ENCODE data around the gene KIAA1549. TPM values are rescaled to one million over a fixed set of nuclear protein-coding genes. Genes with fewer than 3 reads are reported as not detected.

The KIAA1549 gene
- total and polyA plus RNA-seq, 9 of the 15 experiments (the other 6 are each of a cell fraction or from before 2014, with no cell fraction given) = 0.01 to 0.29 (median 0.07) TPM

DNA sequence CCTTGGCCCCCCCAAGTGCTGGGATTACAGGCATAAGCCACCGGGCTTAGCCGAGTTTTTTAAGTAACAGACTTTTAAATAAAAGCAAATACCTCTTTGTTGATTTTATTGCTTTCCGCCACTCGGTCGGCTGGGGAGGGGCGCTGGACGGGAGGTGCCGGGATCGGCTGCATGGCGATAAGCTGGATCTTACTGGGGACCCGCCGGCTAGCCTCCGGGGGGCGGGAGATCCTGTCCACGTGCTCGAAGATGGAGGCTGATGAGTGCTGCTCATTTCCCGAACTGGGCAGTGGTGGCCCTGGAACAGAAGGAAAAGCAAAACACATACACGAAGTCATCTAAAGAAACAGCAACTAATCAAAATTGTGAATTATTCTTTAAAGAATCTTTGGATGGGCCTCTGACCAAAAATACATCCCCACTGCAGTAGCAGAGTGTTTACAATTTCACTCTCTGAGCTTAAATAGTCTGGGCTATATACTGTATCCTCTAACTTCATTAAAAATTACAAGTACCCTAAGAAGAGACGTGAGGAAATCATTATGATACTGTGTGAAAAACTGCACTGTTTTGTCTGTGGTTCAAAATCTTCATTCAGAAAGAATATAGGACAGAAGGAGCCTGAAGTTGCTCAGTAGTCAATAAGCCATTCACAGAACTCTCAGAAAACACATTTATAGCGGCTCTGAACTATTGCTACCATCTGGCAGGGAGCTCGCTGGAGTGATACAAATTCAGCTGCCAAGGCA lies 110.0 kb downstream of the KIAA1549 start (continued):
- TF ChIP-seq RAD51 (IDR thresholded peaks at IDR 0.05; ENCODE audit: borderline replicate concordance, low read depth) (peak; percentile 9; the same call in 1 of the 2 replicates), KAT2B (IDR thresholded peaks at IDR 0.05; ENCODE audit: low read depth, low read length) (no peak), PCBP2 (IDR thresholded peaks at IDR 0.05; ENCODE audit: low read depth, low read length, poor library complexity, severe bottlenecking) (no peak), L3MBTL2 (IDR thresholded peaks at IDR 0.05) (peak; percentile 85), XRCC4 (IDR thresholded peaks at IDR 0.05; ENCODE audit: extremely low read depth, insufficient read depth, insufficient read length) (no peak), ATF6 (CRISPR knock-in tag; IDR thresholded peaks at IDR 0.05) (0 out of 2 replicates have a peak, but pooled peaks have one; percentile 42)
- TF ChIP-seq, protein P1, sequence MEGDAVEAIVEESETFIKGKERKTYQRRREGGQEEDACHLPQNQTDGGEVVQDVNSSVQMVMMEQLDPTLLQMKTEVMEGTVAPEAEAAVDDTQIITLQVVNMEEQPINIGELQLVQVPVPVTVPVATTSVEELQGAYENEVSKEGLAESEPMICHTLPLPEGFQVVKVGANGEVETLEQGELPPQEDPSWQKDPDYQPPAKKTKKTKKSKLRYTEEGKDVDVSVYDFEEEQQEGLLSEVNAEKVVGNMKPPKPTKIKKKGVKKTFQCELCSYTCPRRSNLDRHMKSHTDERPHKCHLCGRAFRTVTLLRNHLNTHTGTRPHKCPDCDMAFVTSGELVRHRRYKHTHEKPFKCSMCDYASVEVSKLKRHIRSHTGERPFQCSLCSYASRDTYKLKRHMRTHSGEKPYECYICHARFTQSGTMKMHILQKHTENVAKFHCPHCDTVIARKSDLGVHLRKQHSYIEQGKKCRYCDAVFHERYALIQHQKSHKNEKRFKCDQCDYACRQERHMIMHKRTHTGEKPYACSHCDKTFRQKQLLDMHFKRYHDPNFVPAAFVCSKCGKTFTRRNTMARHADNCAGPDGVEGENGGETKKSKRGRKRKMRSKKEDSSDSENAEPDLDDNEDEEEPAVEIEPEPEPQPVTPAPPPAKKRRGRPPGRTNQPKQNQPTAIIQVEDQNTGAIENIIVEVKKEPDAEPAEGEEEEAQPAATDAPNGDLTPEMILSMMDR (IDR thresholded peaks at IDR 0.05 in 2 of 3, conservative IDR thresholded peaks at IDR 0.05 in 1 of 3; ENCODE audit: insufficient read depth in 2 of 3, low read depth in 1 of 3, low read length in 3 of 3) = no peak
- TF ChIP-seq, protein P2, sequence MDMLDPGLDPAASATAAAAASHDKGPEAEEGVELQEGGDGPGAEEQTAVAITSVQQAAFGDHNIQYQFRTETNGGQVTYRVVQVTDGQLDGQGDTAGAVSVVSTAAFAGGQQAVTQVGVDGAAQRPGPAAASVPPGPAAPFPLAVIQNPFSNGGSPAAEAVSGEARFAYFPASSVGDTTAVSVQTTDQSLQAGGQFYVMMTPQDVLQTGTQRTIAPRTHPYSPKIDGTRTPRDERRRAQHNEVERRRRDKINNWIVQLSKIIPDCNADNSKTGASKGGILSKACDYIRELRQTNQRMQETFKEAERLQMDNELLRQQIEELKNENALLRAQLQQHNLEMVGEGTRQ (CRISPR knock-in tag; IDR thresholded peaks at IDR 0.05) = peak; percentile 54; the same call in 1 of the 2 replicates
- TF ChIP-seq, protein P3, sequence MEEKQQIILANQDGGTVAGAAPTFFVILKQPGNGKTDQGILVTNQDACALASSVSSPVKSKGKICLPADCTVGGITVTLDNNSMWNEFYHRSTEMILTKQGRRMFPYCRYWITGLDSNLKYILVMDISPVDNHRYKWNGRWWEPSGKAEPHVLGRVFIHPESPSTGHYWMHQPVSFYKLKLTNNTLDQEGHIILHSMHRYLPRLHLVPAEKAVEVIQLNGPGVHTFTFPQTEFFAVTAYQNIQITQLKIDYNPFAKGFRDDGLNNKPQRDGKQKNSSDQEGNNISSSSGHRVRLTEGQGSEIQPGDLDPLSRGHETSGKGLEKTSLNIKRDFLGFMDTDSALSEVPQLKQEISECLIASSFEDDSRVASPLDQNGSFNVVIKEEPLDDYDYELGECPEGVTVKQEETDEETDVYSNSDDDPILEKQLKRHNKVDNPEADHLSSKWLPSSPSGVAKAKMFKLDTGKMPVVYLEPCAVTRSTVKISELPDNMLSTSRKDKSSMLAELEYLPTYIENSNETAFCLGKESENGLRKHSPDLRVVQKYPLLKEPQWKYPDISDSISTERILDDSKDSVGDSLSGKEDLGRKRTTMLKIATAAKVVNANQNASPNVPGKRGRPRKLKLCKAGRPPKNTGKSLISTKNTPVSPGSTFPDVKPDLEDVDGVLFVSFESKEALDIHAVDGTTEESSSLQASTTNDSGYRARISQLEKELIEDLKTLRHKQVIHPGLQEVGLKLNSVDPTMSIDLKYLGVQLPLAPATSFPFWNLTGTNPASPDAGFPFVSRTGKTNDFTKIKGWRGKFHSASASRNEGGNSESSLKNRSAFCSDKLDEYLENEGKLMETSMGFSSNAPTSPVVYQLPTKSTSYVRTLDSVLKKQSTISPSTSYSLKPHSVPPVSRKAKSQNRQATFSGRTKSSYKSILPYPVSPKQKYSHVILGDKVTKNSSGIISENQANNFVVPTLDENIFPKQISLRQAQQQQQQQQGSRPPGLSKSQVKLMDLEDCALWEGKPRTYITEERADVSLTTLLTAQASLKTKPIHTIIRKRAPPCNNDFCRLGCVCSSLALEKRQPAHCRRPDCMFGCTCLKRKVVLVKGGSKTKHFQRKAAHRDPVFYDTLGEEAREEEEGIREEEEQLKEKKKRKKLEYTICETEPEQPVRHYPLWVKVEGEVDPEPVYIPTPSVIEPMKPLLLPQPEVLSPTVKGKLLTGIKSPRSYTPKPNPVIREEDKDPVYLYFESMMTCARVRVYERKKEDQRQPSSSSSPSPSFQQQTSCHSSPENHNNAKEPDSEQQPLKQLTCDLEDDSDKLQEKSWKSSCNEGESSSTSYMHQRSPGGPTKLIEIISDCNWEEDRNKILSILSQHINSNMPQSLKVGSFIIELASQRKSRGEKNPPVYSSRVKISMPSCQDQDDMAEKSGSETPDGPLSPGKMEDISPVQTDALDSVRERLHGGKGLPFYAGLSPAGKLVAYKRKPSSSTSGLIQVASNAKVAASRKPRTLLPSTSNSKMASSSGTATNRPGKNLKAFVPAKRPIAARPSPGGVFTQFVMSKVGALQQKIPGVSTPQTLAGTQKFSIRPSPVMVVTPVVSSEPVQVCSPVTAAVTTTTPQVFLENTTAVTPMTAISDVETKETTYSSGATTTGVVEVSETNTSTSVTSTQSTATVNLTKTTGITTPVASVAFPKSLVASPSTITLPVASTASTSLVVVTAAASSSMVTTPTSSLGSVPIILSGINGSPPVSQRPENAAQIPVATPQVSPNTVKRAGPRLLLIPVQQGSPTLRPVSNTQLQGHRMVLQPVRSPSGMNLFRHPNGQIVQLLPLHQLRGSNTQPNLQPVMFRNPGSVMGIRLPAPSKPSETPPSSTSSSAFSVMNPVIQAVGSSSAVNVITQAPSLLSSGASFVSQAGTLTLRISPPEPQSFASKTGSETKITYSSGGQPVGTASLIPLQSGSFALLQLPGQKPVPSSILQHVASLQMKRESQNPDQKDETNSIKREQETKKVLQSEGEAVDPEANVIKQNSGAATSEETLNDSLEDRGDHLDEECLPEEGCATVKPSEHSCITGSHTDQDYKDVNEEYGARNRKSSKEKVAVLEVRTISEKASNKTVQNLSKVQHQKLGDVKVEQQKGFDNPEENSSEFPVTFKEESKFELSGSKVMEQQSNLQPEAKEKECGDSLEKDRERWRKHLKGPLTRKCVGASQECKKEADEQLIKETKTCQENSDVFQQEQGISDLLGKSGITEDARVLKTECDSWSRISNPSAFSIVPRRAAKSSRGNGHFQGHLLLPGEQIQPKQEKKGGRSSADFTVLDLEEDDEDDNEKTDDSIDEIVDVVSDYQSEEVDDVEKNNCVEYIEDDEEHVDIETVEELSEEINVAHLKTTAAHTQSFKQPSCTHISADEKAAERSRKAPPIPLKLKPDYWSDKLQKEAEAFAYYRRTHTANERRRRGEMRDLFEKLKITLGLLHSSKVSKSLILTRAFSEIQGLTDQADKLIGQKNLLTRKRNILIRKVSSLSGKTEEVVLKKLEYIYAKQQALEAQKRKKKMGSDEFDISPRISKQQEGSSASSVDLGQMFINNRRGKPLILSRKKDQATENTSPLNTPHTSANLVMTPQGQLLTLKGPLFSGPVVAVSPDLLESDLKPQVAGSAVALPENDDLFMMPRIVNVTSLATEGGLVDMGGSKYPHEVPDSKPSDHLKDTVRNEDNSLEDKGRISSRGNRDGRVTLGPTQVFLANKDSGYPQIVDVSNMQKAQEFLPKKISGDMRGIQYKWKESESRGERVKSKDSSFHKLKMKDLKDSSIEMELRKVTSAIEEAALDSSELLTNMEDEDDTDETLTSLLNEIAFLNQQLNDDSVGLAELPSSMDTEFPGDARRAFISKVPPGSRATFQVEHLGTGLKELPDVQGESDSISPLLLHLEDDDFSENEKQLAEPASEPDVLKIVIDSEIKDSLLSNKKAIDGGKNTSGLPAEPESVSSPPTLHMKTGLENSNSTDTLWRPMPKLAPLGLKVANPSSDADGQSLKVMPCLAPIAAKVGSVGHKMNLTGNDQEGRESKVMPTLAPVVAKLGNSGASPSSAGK (IDR thresholded peaks at IDR 0.05) = peak; percentile 79
